Stomach (tissue), 9 donors: ENCODE results near the gene SCP2. TPM values are rescaled to one million over a fixed set of nuclear protein-coding genes. Genes with fewer than 3 reads are reported as not detected.
A peak's percentile ranks its signal among the peaks of the same experiment; 100 is the strongest.

Experiments used
- DNase-seq, 2 donors: peaks; one replicate each; pipeline versions ENCODE4 v3.0.0 to v3.0.0-alpha.2; 2013 to 2019
- H3K27ac ChIP-seq, 5 donors: fragments of 200-600 bp in 4 of 5; sonication (generic) in 4 of 5; one replicate each; pipeline ENCODE4 v1.5.1; 2013 to 2019; ENCODE audit warnings: mild to moderate bottlenecking in 1 of 5, moderate library complexity in 1 of 5
- H3K27me3 ChIP-seq, 3 donors: fragments of 200-600 bp; sonication (generic); one replicate each; pipeline ENCODE4 v1.5.1; 2017 to 2019; ENCODE audit warnings: mixed run types in 1 of 3
- H3K36me3 ChIP-seq, 4 donors: fragments of 200-600 bp; sonication (generic); 1 replicate in 3 of 4; 2 replicates in 1 of 4; pipeline ENCODE4 v1.5.1; 2016 to 2019
- H3K4me1 ChIP-seq, 4 donors: fragments of 200-600 bp; sonication (generic); one replicate each; pipeline ENCODE4 v1.5.1; 2016 to 2019
- H3K4me3 ChIP-seq, 4 donors: fragments of 200-600 bp; sonication (generic) in 3 of 4; one replicate each; pipeline ENCODE4 v1.5.1; 2016 to 2019; ENCODE audit warnings: mild to moderate bottlenecking in 1 of 4
- H3K9me3 ChIP-seq, 4 donors: fragments of 200-600 bp; sonication (generic); one replicate each; pipeline ENCODE4 v1.5.1; 2016 to 2019
- CTCF ChIP-seq, 7 experiments: fragments of 450-650 bp in 4 of 7; fragments of 200-600 bp in 3 of 7; sonication (generic) in 3 of 7; IDR thresholded peaks; one replicate each; pipeline ENCODE4 v1.5.1; 2016 to 2019; ENCODE audit warnings: antibody characterized with exemption in 7 of 7, control low read depth in 2 of 7, mild to moderate bottlenecking in 1 of 7
- EP300 ChIP-seq: sonication (generic); formaldehyde crosslinking; IDR thresholded peaks from one replicate; pipeline ENCODE4 v1.6.1; 2017; ENCODE audit warnings: antibody characterized with exemption
- POLR2A ChIP-seq, 4 donors: fragments of 450-650 bp; IDR thresholded peaks; one replicate each; pipeline ENCODE4 v1.6.1; 2016; ENCODE audit warnings: antibody characterized with exemption in 4 of 4, control low read depth in 2 of 4, mild to moderate bottlenecking in 1 of 4, moderate library complexity in 1 of 4
- POLR2AphosphoS5 ChIP-seq, 3 donors: sonication (generic); formaldehyde crosslinking; IDR thresholded peaks; one replicate each; pipeline ENCODE4 v1.6.1; 2016; ENCODE audit warnings: antibody characterized with exemption in 3 of 3
- WGBS, 5 donors: extraction: QIAGEN DNeasy Blood & Tissue Kit in 3 of 5; methylation state at CpG; one replicate each; pipeline versions ENCODE4 v1.1.5 to v1.1.7; 2013 to 2018; 5-methylcytosine and 5-hydroxymethylcytosine counted together
- intact Hi-C: fragments of 100-400 bp; cut with DNase I; formaldehyde crosslinking; loops from one replicate; pipeline ENCODE4 v1.15.1; 2023; ENCODE audit warnings: low total_unique reads
- polyA plus RNA-seq, 3 donors: library from polyadenylated mRNA; stranded (reverse); fragments of 200-250 nt; gene quantifications; one replicate each; pipeline ENCODE4 v1.2.3, GENCODE V29; 2013
- small RNA-seq, 4 donors: library from RNA; depleted of rRNA; stranded (forward); fragments of <200 nt; gene quantifications; one replicate each; pipeline ENCODE3, GENCODE V24; 2016
- total RNA-seq, 5 donors: library from RNA; depleted of rRNA; stranded (reverse); fragments of >200 nt; gene quantifications; one replicate each; pipeline versions ENCODE4 v1.1.0 to v1.2.3, GENCODE V29; 2014 to 2016
- donor health status: healthy with polysubstance abuse.
- donor health status: Bipolar disorder and iron deficiency.
- donor health status: healthy.

The SCP2 gene
- total and polyA plus RNA-seq, 8 donors: 45.1 to 347 (median 97.0) TPM

- TF ChIP-seq CTCF (IDR thresholded peaks at IDR 0.05) (no peak), EP300 (no peak), POLR2A (IDR thresholded peaks at IDR 0.05) (no peak), POLR2AphosphoS5 (IDR thresholded peaks at IDR 0.05) (no peak)
- intact Hi-C loops: no loop called here
- Histone ChIP-seq H3K27me3 (peaks cover 0 to 5% (median 0%) of the 10 kb centered on the region in 3 donors), H3K4me1 (peaks cover 10 to 28% (median 18%) of the 10 kb centered on the region in 4 donors), H3K9me3 (no peaks in the 10 kb centered on the region), H3K36me3 (peaks cover 0 to 2% (median 0%) of the 10 kb centered on the region in 4 donors), H3K4me3 (no peak overlapping the region), H3K27ac (no peak overlapping the region)
- 75 to 81% (median 77%) methylated on average over 28 to 33 of the region's 33 CpGs for WGBS, 5 donors
- peak in 1 of 2 donors; percentile 58 for DNase-seq
These were observed 165.8 kb downstream of the SCP2 start for GRCh38 chr1:53092659-53093450.

GRCh38 chr1:53093451-53093754, 166.3 kb downstream of the SCP2 start:
- peaks cover 10 to 28% (median 18%) of the 10 kb centered on the region in 4 donors for H3K4me1 ChIP-seq
- H3K9me3 ChIP-seq: no peaks in the 10 kb centered on the region
- 90 to 95% (median 91%) methylated on average over 4 to 8 of the region's 8 CpGs for WGBS, 5 donors
- peaks cover 0 to 5% (median 0%) of the 10 kb centered on the region in 3 donors for H3K27me3 ChIP-seq
- intact Hi-C loops: no loop called here
- H3K27ac ChIP-seq: no peak overlapping the region
- TF ChIP-seq POLR2AphosphoS5 (IDR thresholded peaks at IDR 0.05) (no peak), CTCF (IDR thresholded peaks at IDR 0.05) (no peak), EP300 (no peak), POLR2A (IDR thresholded peaks at IDR 0.05) (no peak)
- DNase-seq: no peak
- no peak overlapping the region for H3K4me3 ChIP-seq
- no peaks in the 10 kb centered on the region for H3K36me3 ChIP-seq

- no peak for DNase-seq
- TF ChIP-seq CTCF (IDR thresholded peaks at IDR 0.05) (no peak), EP300 (no peak)
- H3K4me3 ChIP-seq: no peak overlapping the region
- no peaks in the 10 kb centered on the region for H3K9me3 ChIP-seq
- H3K27ac ChIP-seq: peak overlapping the region in 1 of 5 donors; percentile 9
- 87 to 96% (median 94%) methylated on average over 20 of the region's 20 CpGs for WGBS, 5 donors
- peaks cover 0 to 5% (median 0%) of the 10 kb centered on the region in 3 donors for H3K27me3 ChIP-seq
- intact Hi-C loops: no loop called here
- peaks cover 10 to 28% (median 17%) of the 10 kb centered on the region in 4 donors for H3K4me1 ChIP-seq
- H3K36me3 ChIP-seq: no peaks in the 10 kb centered on the region
These were observed 166.9 kb downstream of the SCP2 start for GRCh38 chr1:53093778-53094532.

- TF ChIP-seq EP300 (no peak), CTCF (IDR thresholded peaks at IDR 0.05) (no peak), POLR2A (IDR thresholded peaks at IDR 0.05) (no peak), POLR2AphosphoS5 (IDR thresholded peaks at IDR 0.05) (no peak)
- Histone ChIP-seq H3K4me3 (no peak overlapping the region), H3K27me3 (peaks cover 0 to 5% (median 0%) of the 10 kb centered on the region in 3 donors), H3K27ac (peak overlapping the region in 1 of 5 donors; percentile 9), H3K36me3 (no peaks in the 10 kb centered on the region), H3K4me1 (peaks cover 10 to 25% (median 14%) of the 10 kb centered on the region in 4 donors), H3K9me3 (no peaks in the 10 kb centered on the region)
- intact Hi-C loops: no loop called here
- 47 to 65% (median 60%) methylated on average over 11 to 13 of the region's 13 CpGs for WGBS, 5 donors
- peak in 1 of 2 donors; percentile 71 for DNase-seq
These were observed 167.4 kb downstream of the SCP2 start for GRCh38 chr1:53094533-53094919.

Small RNA genes within 50 kb of the gene (small RNA-seq; reads per million reads assigned to genes)
- gene AC099677.1 (0 reads per million in 4 donors), gene AC099677.2 (0 reads per million in 4 donors), gene HIGD1AP11 (0 reads per million in 4 donors), gene MIR1273F (0 reads per million in 4 donors), gene MIR1273G (0 reads per million in 4 donors), gene MIR5095 (0 reads per million in 4 donors)

Other genes with a start within 250 kb of the SCP2 start
- gene COA7, start 228.9 kb upstream of the SCP2 start, total RNA-seq: 10 to 100 TPM in 1 of 5 donors, 1 to 10 TPM in 3, not detected in 1; 6.7 to 12.2 (median 8.9) TPM
- 1 to 10 TPM; 5.4 to 7.3 (median 6.0) TPM for gene COA7, start 228.9 kb upstream of the SCP2 start, polyA plus RNA-seq
- 10 to 100 TPM in 4 of 5 donors, 1 to 10 TPM in 1; 8.7 to 56.9 (median 29.8) TPM for gene ZYG11B, start 200.8 kb upstream of the SCP2 start, total RNA-seq
- 1 to 10 TPM; 3.5 to 5.3 (median 3.8) TPM for gene ZYG11B, start 200.8 kb upstream of the SCP2 start, polyA plus RNA-seq
- under 1 TPM in 1 of 5 donors, not detected in 4; 0.18 TPM for gene ZYG11A, start 84.5 kb upstream of the SCP2 start, total RNA-seq
- under 1 TPM in 2 of 3 donors, not detected in 1; 0.06 to 0.23 TPM for gene ZYG11A, start 84.5 kb upstream of the SCP2 start, polyA plus RNA-seq
- gene ECHDC2, start 5.5 kb upstream of the SCP2 start, total RNA-seq: 100 to 1,000 TPM in 4 of 5 donors, 10 to 100 TPM in 1; 82.8 to 262 (median 140) TPM
- 100 to 1,000 TPM in 2 of 3 donors, 10 to 100 TPM in 1; 80.4 to 161 (median 149) TPM for gene ECHDC2, start 5.5 kb upstream of the SCP2 start, polyA plus RNA-seq
- 100 to 1,000 TPM in 3 of 5 donors, 10 to 100 TPM in 2; 19.8 to 356 (median 128) TPM for gene PODN, start 134.9 kb downstream of the SCP2 start, total RNA-seq
- gene PODN, start 134.9 kb downstream of the SCP2 start, polyA plus RNA-seq: 10 to 100 TPM in 1 of 3 donors, 1 to 10 TPM in 2; 8.3 to 18.4 (median 9.6) TPM
- gene SLC1A7, start 215.4 kb downstream of the SCP2 start, total RNA-seq: under 1 TPM in 2 of 5 donors, not detected in 3; 0.29 to 0.45 TPM
- under 1 TPM in 1 of 3 donors, not detected in 2; 0.08 TPM for gene SLC1A7, start 215.4 kb downstream of the SCP2 start, polyA plus RNA-seq